Stomach (tissue), 4 donors: ENCODE data around the gene MINPP1.

ENCODE experiments used
- POLR2A ChIP-seq, 4 donors: fragments of 450-650 bp; IDR thresholded peaks; one replicate each; pipeline ENCODE4 v1.6.1; 2016; ENCODE audit warnings: antibody characterized with exemption in 4 of 4, control low read depth in 2 of 4, mild to moderate bottlenecking in 1 of 4, moderate library complexity in 1 of 4
- POLR2AphosphoS5 ChIP-seq, 3 donors: sonication (generic); formaldehyde crosslinking; IDR thresholded peaks; one replicate each; pipeline ENCODE4 v1.6.1; 2016; ENCODE audit warnings: antibody characterized with exemption in 3 of 3
- TF ChIP-seq, protein P1 (sequence below), 7 experiments: fragments of 450-650 bp in 4 of 7; fragments of 200-600 bp in 3 of 7; sonication (generic) in 3 of 7; IDR thresholded peaks; one replicate each; pipeline ENCODE4 v1.5.1; 2016 to 2019; ENCODE audit warnings: antibody characterized with exemption in 7 of 7, control low read depth in 2 of 7, mild to moderate bottlenecking in 1 of 7

- TF ChIP-seq, protein P1, sequence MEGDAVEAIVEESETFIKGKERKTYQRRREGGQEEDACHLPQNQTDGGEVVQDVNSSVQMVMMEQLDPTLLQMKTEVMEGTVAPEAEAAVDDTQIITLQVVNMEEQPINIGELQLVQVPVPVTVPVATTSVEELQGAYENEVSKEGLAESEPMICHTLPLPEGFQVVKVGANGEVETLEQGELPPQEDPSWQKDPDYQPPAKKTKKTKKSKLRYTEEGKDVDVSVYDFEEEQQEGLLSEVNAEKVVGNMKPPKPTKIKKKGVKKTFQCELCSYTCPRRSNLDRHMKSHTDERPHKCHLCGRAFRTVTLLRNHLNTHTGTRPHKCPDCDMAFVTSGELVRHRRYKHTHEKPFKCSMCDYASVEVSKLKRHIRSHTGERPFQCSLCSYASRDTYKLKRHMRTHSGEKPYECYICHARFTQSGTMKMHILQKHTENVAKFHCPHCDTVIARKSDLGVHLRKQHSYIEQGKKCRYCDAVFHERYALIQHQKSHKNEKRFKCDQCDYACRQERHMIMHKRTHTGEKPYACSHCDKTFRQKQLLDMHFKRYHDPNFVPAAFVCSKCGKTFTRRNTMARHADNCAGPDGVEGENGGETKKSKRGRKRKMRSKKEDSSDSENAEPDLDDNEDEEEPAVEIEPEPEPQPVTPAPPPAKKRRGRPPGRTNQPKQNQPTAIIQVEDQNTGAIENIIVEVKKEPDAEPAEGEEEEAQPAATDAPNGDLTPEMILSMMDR (IDR thresholded peaks at IDR 0.05) = no peak
- TF ChIP-seq POLR2A (IDR thresholded peaks at IDR 0.05) (no peak), POLR2AphosphoS5 (IDR thresholded peaks at IDR 0.05) (no peak)
These were observed 53.6 kb downstream of the MINPP1 start for GRCh38 chr10:87558333-87558732.
